HepG2 (cell line): Measurements from ENCODE around the gene WBP2NL.

Experiments
- ARNT ChIP-seq: fragments of 450-650 bp; IDR thresholded peaks from 2 replicates; pipeline ENCODE4 v1.6.1; 2017
- CTCF ChIP-seq: sonication (generic); formaldehyde crosslinking; IDR thresholded peaks from 2 replicates; pipeline ENCODE4 v1.5.0; 2020; ENCODE audit warnings: mild to moderate bottlenecking, missing genetic modification reagents, moderate library complexity
- IRX3 ChIP-seq: sonication (generic); formaldehyde crosslinking; IDR thresholded peaks from 2 replicates; pipeline ENCODE4 v1.8.1; 2023; ENCODE audit warnings: mild to moderate bottlenecking, low read depth, missing genetic modification reagents, borderline replicate concordance
- KLF6 ChIP-seq: IDR thresholded peaks from 2 replicates; pipeline ENCODE4 v1.8.0; 2016; ENCODE audit warnings: missing biosample characterization, missing genetic modification reagents
- MYC ChIP-seq: sonication (generic); formaldehyde crosslinking; IDR thresholded peaks from 2 replicates; pipeline ENCODE4 v1.9.0; 2021; ENCODE audit warnings: missing genetic modification reagents, borderline replicate concordance
- POLR2A ChIP-seq, 2 experiments: IDR thresholded peaks; 2 replicates each; pipeline ENCODE4 v1.6.1; 2011; ENCODE audit warnings: low read depth in 2 of 2, low read length in 2 of 2, mild to moderate bottlenecking in 1 of 2, moderate library complexity in 1 of 2; ENCODE audit not compliant: insufficient read depth in 1 of 2
- SP140L ChIP-seq: sonication (generic); formaldehyde crosslinking; IDR thresholded peaks from 2 replicates; pipeline ENCODE4 v1.4.0; 2020; ENCODE audit warnings: missing genetic modification reagents, borderline replicate concordance
- ZBED4 ChIP-seq: sonication (generic); formaldehyde crosslinking; IDR thresholded peaks from 2 replicates; pipeline ENCODE4 v1.4.0; 2020; ENCODE audit warnings: missing genetic modification reagents, borderline replicate concordance
- ZC3H4 ChIP-seq: sonication (generic); formaldehyde crosslinking; IDR thresholded peaks from 2 replicates; pipeline ENCODE4 v1.4.0; 2020; ENCODE audit warnings: missing genetic modification reagents, borderline replicate concordance
- ZFAT ChIP-seq: sonication (generic); formaldehyde crosslinking; conservative IDR thresholded peaks from 2 replicates; pipeline ENCODE4 v1.8.1; 2023; ENCODE audit warnings: missing genetic modification reagents, inconsistent platforms
- ZNF570 ChIP-seq: sonication (generic); formaldehyde crosslinking; IDR thresholded peaks from 2 replicates; pipeline ENCODE4 v1.4.0; 2020; ENCODE audit warnings: mild to moderate bottlenecking, missing genetic modification reagents, borderline replicate concordance

- TF ChIP-seq KLF6 (CRISPR knock-in tag) (no peak), ZNF570 (CRISPR knock-in tag) (no peak), SP140L (no peak), MYC (no peak), ZBED4 (no peak), ARNT (no peak), CTCF (CRISPR knock-in tag) (no peak), ZFAT (CRISPR knock-in tag) (no peak), POLR2A (IDR thresholded peaks at IDR 0.05; ENCODE audit: insufficient read depth in 1 of 2, low read depth in 2 of 2, low read length in 2 of 2) (no peak), ZC3H4 (CRISPR knock-in tag) (no peak), IRX3 (CRISPR knock-in tag) (no peak)
Observed at GRCh38 chr22:42064629-42065028, 66.0 kb downstream of the WBP2NL start.
